Astrocyte (in vitro differentiated cells and primary cell): ENCODE measurements around the gene PNPLA5.

ENCODE experiments used
- CTCF ChIP-seq: IDR thresholded peaks from 2 replicates; pipeline ENCODE4 v1.5.1; 2011; ENCODE audit warnings: low read depth, mild to moderate bottlenecking, inconsistent platforms, low read length, moderate library complexity; ENCODE audit not compliant: insufficient read depth
- EZH2 ChIP-seq: IDR thresholded peaks from 2 replicates; pipeline ENCODE4 v1.6.1; 2012; ENCODE audit warnings: mild to moderate bottlenecking, low read length, inconsistent platforms; ENCODE audit not compliant: insufficient read depth

GRCh38 chr22:43831561-43832392, 60.0 kb downstream of the PNPLA5 start:
- TF ChIP-seq CTCF (no peak), EZH2 (no peak)
